Islet of Langerhans (tissue), 1 donor: ENCODE data around the gene DST.

Source experiments
- FAIRE-seq: peaks from one replicate; lab custom pipeline; 2011; peaks lifted over from hg19 to GRCh38; lab: Jason Lieb, UNC

DST gene

DNA sequence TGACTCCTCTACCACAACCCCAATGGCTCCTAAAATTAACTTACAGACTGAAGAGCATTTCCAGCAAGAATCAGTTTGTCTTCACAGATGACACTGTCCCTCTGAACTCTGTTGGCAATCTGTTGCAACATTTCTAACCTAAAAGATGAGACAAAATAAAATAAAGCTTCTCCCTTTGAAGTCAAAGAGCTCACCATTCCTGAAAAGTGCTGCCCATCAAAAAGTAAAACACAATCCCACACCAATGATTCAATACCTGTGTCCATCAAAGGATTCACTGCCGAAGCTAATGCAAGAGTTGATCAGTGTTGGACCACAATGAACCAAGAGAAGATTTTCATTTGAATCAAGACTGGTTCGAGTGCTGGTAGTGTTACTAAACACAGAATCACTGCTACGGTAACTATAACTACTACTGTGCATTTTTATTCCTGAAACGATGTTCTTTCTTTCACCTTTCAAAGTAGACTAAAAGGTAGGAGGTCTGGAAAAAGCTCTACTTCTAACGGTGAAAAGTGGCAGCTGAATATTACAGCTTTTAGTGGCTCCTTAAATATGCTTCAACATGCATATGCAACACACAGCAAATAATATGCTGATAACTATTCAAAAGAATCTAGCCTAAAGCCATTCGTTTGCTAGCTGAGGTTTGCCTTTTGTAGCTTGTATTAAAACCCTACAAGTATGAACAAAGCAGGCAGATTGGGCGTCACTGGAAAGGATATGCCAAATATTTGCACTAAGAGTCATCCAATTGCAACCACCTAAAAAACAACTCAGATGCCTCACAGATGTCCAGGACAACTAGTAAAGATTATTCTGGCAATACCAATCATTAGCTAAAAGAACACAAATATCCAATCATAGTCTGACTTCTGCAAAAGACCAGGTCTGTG is at the start of gene DST:
TSS of gene DST (minus strand) at position 524 of the 896 bp plus-strand sequence.
- FAIRE-seq, result no peak

DNA sequence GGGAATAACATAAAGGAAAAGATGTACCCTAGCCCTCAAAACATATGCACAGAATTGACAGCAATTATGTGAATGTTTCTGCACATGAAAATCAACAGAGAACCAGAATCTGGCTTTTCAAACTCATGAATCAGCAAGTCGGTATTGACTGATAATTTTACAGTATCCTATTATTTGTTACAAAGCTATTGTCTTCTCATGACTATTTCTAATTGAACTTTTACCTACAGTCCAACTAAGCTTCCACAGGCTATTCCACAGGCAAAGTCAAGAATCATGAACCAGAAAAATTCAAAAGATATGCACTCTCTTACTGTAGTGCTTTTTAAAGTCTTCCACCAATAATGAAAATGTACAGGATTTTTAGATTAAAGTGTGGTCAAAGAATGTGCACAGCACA is 49.1 kb upstream of the DST start:
- no peak for FAIRE-seq

DNA sequence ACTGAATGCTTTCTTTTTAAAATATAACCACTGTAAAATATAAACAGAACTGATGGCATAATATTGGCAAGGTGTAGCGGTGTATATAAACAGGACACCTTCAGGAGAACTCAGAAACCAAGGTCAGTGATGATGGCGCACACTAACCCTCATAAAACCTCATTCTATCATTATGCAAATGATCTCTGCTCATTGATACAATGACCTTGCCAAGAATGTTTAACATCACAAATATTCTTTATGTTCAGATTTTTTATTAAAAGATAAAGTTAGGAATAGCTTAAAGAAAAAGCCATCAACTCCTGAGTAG is 48.6 kb upstream of the DST start:
- peak; percentile 43 for FAIRE-seq

DNA sequence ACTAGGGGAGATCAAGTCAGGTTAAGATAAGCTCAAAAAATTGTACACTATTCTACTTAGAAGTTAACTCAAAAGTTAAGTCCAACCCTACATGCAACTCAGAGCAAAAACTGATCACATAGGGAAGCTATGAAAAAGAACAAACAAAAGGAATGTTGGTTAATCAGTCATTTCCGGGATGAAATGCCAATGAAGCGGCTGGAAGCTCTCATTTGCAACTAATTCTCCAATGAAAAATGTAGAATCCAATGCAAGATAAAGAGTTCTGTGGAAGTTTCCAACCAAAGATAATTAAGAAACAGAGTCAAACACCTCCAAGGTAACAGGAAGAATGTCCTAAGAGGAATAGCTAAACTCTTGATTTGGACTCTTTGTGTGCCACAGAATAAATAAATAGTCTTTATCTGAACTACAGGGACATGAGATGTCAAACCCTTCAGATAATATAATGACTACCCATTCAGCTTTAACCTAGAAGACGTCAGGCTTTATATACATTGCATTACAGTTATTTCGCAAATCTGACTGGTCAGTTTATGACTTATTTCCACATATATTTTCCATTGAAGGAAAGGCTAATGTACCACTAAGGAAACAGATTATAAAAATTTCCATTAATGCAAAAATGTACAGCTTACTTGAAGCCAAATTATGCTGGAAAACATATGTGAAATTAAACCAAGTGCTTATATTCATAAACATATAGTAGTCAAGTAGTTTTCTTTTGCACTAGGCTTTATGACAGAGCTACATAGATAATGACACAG is 48.0 kb upstream of the DST start:
- FAIRE-seq, result peak; percentile 93

DNA sequence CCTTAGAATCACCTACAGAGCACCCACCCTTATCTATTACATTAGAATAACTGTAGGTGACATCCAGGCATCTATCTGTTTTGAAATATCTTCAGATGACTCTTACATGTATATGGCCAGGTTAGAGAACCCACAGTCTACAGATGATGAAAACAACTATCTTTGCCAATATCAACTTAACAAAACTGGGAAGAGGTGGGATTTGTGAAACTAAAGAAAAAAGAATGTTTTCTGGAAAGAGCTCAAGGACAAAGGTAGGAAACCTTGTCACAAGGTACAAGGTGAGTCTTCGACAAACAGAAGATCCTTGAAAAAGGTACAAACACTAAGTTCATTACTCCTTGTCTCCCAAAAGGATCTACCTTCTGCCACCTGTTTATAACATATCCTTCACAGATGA is 47.0 kb upstream of the DST start:
- no peak for FAIRE-seq

DNA sequence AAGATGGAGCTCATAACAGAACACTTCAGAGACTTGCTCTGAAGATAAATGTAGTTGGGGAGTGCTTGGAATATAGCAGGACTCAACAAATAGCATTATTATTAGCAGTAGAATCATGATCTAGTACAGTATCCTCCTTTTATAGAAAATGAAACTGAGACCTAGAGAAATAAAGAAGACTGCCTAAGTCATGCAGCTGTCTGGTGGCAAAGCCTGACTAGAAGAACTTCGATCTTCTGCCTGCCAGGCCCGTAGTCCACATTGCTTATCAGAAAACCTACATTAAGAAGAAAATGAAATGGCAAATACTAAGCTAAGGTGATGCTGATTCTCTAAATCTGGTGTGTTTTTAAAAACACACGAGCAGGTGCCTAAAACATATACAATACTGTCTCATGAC is 46.4 kb upstream of the DST start:
- FAIRE-seq, result no peak

DNA sequence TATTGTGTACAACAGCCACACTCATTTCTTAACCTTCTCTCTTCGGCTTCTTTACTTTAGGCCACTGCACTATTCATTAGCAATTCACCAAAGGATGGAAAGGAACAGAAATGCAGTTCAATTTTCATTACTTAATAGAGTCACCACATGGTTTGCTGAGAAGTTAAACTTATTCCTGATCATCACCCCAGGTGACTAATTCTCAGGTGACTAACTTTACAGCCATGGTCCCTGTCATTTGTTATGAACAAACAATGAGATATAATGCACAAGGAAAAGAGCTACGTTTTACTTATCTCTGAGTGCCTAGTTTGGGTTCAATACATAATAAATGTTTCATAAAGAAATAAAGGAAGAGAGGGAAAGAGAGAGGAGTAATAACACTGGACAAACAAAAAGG is 45.8 kb upstream of the DST start:
- peak; percentile 5 for FAIRE-seq

DNA sequence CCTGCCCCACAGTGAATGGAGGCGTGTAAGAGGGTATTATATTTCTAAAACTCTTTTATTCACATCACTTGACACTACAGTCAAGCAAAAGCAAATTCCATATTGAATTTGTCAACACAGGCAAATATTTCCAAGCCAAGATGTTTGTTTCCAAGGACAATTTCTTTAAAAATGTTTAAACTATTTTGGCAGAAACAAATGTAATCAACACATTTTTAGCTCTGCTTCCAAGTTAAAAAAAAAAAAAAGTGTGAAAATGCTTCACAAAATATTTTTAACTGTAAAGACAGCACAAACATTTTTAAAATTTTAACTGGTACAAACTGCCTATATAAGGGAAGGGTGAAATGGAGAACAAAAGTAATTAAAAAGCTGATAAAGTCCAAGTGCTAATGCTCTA is 44.9 kb upstream of the DST start:
- FAIRE-seq, result no peak

DNA sequence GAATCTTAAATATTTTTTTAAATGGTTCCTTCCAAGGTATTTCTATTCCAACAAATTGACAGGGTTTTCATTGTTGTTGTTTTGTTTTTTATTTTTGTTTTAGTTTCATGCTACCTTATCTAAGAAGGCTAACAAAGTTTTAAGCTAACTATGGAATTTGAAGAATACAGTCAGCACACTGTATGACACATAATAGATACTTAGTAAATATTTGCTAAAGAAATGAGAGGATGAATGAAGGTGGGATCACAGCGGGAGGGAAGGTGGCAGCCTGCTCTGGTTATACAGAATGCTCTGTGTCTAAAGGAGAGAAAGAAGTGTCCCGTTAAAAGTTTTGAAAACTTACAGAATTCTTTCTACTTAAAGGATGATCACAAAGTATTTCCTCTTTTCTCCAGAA is 43.7 kb upstream of the DST start:
- no peak for FAIRE-seq

DNA sequence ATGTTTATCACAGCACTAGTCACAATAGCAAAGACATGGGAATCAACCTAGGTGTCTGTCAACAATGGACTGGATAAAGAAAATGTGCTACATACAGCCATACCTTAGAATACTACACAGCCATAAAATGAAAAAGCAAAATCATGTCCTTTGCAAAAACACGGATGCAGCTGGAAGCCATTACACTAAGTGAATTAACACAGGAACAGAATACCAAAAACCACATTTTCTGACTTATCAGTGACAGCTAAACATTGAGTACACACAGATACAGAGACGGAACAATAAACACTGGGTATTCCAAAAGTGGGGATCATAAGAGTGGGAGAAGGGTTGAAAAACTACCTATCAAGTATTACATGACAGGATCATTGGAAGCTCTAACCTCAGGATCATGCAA is 43.3 kb upstream of the DST start:
- peak; percentile 85 for FAIRE-seq

DNA sequence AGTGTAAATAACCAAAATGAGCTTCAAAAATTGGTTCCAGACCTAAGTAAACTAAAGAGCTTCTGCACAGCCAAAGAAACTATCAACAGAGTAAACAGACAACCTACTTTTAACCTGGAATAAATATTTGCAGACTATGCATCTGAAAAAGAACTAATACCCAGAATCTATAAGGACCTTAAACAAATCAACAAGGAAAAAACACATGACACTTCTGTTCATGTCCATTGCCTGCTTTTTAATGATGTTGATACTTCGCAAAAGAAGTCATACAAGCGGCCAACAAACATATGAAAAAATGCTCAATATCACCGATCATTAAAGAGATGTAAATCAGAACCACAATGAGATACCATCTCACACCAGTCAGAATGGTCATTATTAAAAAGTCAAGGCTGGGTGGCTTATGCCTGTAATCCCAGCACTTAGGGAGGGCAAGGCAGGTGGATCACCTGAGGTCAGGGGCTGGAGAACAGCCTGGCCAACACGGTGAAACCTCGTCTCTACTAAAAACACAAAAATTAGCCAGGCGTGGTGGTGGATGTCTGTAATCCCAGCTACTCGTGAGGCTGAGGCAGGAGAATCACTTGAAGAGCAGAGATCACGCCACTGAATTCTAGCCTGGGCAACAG is 42.5 kb upstream of the DST start:
- FAIRE-seq, result no peak

DNA sequence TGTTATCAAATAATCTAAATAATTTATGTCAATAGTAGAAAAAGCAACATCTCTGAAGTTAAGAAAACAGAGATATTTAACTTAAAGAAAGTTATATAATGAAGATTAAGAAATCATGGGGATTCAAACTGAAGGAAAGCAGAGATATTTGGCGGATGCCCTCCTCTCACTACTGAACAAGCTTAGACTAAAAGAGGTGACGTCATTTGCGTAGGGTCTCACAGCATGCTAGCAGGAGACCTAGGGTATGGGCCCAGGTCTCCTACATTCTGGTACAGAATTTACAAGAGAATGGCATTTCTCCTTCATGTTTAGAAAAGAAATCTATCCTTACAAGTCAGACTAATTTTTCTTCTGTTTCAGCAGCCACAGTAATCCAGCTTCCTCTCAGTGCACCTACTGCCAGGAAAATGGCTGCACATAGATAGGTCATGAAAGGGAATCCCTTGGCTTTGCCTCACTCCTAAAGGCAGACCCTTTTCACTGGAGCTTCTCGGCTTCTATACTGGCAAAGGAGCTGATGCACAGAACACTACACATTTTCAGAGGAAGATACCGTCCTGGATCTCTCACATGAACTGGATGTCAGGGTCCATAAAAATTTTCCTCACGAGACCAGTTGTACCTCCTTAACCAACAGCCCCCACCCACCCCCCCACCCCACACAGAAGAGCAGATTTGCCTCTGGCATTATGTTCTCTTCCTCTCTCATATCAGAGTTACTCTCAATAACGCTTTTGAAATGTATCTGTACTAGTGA is 41.8 kb upstream of the DST start:
- FAIRE-seq, result no peak

DNA sequence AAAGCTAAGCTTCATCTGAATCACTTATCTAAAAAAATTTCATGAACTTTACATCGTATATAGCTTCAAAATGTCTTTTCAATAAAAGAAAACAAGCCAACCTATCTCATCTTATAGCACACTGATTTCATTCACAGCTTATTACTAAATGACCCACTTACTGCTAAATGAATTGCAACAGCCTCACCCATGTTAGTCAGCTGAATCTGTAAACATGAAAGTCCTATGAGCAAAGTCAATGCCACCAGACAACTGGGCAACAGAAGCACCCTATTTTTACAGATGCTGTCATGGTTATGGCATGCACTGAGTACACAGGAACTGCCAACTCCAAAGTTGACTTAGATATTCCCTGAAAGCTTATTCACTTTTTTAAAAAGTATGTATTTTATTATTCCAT is 41.2 kb upstream of the DST start:
- peak; percentile 92 for FAIRE-seq

DNA sequence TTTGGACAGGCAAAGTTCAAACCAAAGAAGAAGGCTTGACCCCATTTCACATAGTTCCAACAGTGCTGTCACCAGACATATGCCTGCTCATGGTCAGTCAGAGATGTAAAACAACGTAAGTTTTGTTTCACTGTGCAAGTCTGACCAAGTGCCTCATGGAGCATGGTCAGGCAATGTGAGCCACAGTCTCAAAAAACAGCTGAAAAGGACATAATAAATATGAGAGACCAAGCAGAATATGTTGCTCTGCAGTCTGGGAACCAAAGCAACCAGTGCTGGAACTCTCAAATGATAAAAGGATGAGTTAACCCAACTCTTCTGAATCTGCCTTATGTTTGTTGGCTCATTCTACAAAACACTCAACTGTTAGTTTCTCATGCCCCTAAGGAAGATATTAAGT is 39.9 kb upstream of the DST start:
- no peak for FAIRE-seq

DNA sequence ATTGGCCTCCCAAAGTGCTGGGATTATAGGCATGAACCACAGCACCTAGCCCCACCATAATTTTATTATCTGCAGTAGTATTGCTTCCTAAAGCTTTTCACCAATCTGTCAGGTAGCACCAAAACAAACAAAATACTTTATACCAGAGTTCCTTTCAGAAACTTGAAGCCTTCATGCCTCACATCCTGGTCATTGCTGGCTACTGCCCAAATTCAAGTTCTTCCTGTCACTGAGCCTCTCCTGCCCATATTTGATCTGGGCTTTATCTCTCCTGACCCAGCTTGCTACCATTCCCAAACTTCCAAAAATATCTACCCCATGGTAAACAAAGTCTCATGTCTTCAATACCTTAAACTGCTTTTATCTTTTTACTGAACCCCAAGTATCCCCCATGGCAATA is 34.9 kb upstream of the DST start:
- FAIRE-seq, result no peak

DNA sequence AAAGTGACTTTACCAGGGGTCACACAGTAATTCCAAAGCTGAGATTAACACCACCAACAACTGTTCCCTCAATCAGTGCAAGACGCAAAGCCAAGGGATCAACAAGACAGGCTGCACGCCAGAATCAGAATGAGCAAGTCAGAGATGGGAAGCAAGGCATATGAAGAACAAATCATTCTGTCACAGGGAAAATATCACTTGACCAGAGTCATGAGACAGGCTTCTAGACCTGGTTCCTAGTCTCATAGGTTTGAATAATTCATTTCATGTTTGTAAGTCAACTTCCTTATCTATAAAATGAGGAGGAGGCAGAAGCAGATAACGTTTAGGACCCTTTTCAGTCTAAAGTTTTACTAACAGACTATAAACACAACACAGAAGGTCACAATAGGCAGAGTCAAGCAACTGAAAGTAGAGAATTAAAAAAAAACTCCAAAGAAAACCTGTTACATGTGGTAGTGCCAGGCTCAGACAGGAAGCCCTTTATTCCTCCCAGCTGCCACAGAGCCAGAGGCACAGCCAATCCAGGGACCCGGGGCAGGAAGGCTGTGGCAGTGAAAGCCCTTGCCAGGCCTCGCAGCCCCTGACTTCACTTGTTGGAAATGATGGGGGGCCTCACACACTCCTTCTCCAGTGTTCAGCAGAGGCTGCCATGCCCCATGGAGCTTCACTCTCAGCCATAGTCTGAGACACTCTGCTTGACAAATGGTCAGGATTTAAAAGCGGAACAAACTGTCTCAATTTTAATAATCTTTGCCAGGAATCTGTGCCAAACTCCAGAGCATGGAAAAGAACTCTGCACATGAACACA is 29.2 kb upstream of the DST start:
- FAIRE-seq, result no peak

DNA sequence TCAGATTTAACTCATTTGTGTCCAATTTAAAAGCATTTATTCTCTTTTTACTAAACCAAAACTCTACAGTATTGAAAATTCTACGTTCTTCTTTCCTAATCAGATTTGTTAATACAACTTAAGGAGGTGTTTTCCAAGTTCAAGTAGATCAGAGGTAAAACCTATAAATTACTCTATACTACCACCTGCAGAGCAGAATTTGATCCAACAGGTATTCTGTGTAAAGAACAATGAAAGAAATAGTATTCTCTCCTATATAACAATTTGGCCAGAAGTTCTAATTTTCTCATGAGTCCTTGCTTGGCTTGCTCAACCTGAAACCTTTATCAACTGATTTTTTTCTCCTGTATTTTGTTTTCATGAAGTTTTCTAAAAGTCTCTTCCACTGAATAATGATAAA is 28.5 kb upstream of the DST start:
- peak; percentile 76 for FAIRE-seq

DNA sequence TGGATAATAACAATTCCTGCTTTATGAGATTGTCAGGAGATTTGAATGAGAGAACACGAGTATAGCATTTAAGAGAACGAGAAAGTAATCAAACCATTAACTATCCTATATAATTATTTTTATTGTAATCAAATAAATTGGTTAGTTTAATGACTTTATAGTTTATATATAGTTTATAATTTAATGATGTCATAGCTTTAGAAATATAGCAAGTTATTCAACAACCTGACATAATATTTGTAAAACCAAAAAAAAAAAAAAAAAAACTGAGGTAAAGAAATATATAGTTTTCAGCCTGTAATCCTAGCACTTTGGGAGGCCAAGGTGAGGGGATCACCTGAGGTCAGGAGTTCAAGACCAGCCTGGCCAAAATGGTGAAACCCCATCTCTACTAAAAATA is 26.4 kb upstream of the DST start:
- FAIRE-seq, result no peak

DNA sequence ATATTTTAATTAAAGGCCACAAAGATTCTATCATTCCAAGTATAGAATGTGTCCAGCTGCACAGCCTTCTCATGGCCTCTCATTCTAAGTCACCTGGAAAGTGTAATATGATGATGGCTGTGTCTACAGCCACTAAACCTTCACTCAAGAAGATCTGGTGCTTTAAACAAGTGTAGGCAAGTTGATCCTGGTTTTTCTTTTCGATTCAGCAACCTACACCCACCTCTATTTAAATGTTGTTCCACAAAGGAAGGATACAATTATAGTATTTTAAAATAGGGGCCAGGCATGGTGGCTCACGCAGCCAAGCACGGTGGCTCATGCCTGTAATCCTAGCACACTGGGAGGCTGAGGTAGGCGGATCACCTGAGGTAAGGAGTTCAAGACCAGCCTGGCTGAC is 25.5 kb upstream of the DST start:
- FAIRE-seq, result no peak

DNA sequence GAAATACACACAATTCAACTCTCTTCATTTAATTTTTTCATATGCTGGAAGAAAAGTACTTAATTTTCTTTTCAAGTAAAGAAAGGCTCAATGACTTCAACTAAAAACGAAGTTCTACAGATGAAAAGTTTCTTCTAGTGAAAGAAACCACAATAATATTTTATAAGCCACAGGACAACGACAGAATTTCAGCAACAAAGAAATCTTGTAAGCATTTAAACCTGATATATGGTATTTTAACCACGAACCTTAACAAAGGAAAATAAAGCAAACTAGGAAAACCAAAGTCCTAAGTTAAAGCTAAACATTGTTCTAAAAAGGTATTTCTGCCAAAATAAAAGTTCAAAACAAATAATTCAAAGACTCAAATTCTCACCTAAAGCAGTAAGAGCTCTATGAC is 24.6 kb upstream of the DST start:
- no peak for FAIRE-seq

DNA sequence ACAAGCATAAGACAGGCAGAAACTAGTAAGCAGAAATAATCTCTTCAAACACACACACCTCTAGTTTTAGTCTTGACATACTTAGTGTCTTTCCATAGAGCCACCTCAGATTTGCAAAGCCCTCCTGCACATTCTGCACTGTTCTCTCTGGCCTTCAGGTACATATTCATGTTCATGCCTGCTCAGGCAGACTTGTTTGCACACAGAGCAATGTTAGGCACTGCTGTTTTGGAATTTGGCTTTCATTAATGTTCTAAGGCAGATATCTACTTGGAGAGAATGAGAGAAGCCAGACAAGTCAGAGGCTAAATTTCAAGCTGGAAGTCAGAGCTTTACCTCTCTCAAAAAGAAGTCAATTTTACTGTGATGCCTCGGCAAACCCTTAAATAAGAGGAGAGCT is 21.3 kb upstream of the DST start:
- FAIRE-seq, result no peak

DNA sequence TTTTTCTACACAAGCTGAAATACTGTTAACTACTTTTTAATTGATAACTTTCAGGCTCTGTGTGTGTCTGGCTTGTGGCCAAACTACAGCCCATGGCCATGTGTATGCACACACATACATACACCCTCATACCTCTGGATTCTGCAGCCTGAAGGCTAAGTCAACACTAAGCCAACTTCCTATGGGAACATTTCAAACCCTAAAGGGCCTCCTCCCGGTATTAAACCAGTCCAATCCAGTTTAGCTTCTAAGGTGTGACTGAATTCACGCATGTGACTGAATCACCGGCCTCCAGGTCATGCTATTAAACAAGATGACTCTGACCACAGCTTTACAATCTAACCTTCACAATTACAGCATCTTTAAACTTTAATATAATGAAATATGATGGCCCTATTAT is 20.7 kb upstream of the DST start:
- no peak for FAIRE-seq
